Fibroblast of mammary gland (primary cell): ENCODE measurements around the gene OPN1SW.

Experiments
- DNase-seq: peaks from one replicate; pipeline ENCODE4 v3.0.0-alpha.2; 2010; ENCODE audit warnings: low read depth
- H3K4me3 ChIP-seq: 2 replicates; pipeline ENCODE4 v1.5.1; 2011; ENCODE audit warnings: low read depth, mild to moderate bottlenecking, low read length, moderate library complexity; ENCODE audit not compliant: control insufficient read depth
- TF ChIP-seq, protein P1 (sequence below): conservative IDR thresholded peaks from 2 replicates; pipeline ENCODE4 v1.5.1; 2011; ENCODE audit warnings: low read depth, low read length, inconsistent platforms; ENCODE audit not compliant: control insufficient read depth, insufficient read depth

Gene OPN1SW

DNA sequence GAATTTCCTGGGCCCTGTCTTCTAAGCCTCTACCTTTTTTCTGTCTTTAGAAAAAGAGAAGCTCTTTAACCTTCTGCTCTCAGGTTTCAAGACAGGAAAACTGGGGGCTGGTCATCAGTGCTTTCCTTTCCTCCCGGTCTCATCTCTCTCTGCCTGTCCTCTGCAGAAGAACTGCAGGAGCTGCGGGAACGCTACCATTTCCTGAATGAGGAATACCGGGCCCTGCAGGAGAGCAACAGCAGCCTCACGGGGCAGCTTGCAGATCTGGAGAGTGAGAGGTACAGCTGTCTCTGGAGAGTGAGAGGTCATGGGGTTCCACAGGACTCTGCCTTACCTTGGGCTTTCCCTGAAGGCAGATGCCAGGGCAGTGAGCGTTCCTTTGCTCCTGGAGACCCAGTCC is 28.9 kb upstream of the OPN1SW start:
- H3K4me3 ChIP-seq, result no peak overlapping the region
- no peak for DNase-seq
- TF ChIP-seq, protein P1, sequence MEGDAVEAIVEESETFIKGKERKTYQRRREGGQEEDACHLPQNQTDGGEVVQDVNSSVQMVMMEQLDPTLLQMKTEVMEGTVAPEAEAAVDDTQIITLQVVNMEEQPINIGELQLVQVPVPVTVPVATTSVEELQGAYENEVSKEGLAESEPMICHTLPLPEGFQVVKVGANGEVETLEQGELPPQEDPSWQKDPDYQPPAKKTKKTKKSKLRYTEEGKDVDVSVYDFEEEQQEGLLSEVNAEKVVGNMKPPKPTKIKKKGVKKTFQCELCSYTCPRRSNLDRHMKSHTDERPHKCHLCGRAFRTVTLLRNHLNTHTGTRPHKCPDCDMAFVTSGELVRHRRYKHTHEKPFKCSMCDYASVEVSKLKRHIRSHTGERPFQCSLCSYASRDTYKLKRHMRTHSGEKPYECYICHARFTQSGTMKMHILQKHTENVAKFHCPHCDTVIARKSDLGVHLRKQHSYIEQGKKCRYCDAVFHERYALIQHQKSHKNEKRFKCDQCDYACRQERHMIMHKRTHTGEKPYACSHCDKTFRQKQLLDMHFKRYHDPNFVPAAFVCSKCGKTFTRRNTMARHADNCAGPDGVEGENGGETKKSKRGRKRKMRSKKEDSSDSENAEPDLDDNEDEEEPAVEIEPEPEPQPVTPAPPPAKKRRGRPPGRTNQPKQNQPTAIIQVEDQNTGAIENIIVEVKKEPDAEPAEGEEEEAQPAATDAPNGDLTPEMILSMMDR, result no peak

DNA sequence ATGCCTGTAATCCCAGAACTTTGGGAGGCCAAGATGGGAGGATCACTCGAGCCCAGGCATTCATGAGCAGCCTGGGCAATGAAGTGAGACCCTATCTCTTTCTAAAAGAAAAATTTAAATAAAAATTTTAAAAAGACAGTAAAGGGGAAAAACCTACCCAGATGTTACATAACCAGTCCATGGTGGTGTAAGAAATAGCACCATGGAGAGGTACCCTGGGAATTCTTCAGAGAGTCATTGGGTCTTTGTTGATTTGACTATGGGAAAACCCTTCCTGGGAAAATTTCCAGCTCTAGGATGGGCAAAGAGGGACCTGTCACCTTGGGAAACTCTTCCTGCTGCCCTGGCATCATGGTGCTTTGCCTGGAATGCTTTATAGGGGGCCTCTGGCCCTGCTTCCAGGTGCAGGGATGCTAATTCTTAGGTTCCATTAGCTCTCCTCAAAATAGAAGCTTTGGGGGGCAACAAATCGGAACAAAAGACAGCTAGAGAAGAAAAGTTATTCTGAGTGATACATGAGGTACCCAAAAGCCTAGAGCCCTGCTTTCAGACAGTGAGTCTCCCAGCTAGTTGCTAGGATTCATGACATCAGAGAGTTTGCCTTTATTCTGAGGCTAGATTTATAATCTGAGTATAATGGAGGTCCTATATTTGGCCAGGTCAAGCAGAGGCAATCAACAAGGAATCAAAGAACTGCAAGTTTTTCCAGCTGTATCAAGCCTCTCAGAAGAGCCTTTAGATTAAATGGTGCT is 26.2 kb upstream of the OPN1SW start:
- TF ChIP-seq, protein P1, result no peak
- DNase-seq, result no peak
- H3K4me3 ChIP-seq, result no peak overlapping the region

DNA sequence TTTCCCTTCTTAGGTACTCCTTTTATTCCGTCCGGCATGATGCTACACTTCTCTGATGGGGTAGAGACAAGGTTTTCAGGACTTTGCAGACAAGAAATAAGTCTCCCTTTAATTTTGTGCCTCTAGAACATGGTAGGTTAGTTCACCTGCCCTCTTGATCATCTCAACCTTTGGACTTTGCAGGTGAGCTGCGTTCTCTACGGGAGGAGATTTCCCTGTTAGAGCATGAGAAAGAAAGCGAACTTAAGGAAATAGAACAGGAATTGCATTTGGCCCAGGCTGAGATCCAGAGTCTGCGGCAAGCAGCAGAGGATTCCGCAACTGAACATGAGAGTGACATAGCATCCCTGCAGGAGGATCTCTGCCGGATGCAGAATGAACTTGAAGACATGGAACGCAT is 25.4 kb upstream of the OPN1SW start:
- DNase-seq, result no peak
- TF ChIP-seq, protein P1, result no peak

DNA sequence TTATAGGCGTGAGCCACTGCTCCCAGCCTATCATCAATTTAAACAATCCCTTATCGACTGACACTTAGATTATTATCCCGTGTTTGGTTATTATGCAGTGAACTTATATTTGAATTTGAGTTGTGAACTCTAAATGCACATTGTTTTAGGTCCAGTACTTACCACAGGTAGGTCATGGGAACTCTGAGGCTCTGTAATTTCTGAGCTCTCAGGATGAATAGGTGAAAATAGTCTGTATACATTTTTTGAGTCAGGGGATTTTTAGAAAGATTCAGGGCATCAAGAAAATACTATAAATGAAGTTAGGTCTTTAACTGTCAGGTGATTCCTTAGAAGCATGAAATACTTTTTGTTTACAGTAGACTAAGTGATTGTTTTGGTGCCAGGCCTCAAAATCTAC is 25.0 kb upstream of the OPN1SW start:
- H3K4me3 ChIP-seq, result no peak overlapping the region
- TF ChIP-seq, protein P1, result no peak
- no peak for DNase-seq

More for the DNA sequence above, 25.4 kb upstream of the OPN1SW start:
- no peak overlapping the region for H3K4me3 ChIP-seq

DNA sequence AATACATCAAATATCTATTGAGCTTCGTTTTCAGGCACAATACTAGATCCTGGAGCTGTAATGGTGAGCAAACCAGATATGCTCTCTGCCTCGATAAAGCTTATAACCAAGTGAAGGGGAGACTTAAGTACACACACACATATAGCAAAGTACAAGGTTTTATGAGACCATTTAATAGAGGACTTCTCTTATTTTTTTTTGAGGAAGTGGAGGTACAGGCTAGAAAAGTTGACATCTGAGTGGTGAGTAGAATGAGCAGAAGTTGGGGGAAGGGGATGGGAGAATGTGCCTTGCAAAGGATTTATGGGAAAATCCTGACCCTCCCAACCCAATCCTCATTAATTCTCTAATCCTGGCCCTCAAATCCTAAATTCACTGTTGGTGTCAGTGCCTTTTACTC is 23.9 kb upstream of the OPN1SW start:
- TF ChIP-seq, protein P1, result no peak
- H3K4me3 ChIP-seq, result no peak overlapping the region
- DNase-seq, result no peak

DNA sequence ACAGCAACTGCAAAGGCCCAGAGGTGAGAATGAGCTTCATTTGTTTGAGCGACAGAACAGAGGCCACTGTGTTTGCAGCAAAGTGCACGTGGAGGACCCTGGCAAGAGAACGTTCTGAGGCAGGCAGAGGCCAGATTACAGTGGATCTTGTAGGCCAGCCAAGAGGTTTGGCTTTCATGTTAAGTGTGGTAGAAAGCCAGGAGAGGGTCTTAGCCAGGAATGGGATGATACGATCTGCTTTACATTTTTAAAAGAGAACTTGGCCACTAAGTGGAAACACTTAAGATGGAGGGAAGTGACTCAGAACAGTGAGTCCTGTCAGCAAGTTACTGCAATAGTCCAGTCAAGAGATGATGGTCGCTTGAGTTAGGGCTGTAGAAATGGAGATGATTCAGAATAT is 20.7 kb upstream of the OPN1SW start:
- peak; percentile 88 for DNase-seq
- no peak overlapping the region for H3K4me3 ChIP-seq
- TF ChIP-seq, protein P1, result no peak
